GM12878 (cell line): ENCODE measurements around the gene JAML. TPM values are rescaled to one million over a fixed set of nuclear protein-coding genes. Genes with fewer than 3 reads are reported as not detected.

Experiments
- ETV6 ChIP-seq, 2 experiments: fragments of 450-650 bp in 1 of 2; IDR thresholded peaks in 1 of 2; conservative IDR thresholded peaks in 1 of 2; 2 replicates each; pipeline ENCODE4 v1.6.1; 2014; ENCODE audit warnings: antibody characterized with exemption in 1 of 2, borderline replicate concordance in 1 of 2, low read depth in 1 of 2, mild to moderate bottlenecking in 1 of 2, moderate library complexity in 1 of 2
- FOXK2 ChIP-seq: fragments of 450-650 bp; IDR thresholded peaks from 2 replicates; pipeline ENCODE4 v1.6.1; 2017; ENCODE audit warnings: mild to moderate bottlenecking, moderate library complexity
- IRF4 ChIP-seq: IDR thresholded peaks from 2 replicates; pipeline ENCODE4 v1.6.1; 2011; ENCODE audit warnings: low read depth, low read length
- MTA2 ChIP-seq: fragments of 450-650 bp; IDR thresholded peaks from 2 replicates; pipeline ENCODE4 v1.6.1; 2016; ENCODE audit warnings: low read depth, mild to moderate bottlenecking, moderate library complexity
- NFIC ChIP-seq: IDR thresholded peaks from 2 replicates; pipeline ENCODE4 v1.6.1; 2012; ENCODE audit warnings: low read depth, mild to moderate bottlenecking, inconsistent platforms, low read length, moderate library complexity
- NR2C2 ChIP-seq: IDR thresholded peaks from 2 replicates; pipeline ENCODE4 v1.6.1; 2011; ENCODE audit warnings: borderline replicate concordance, low read depth; ENCODE audit not compliant: control insufficient read depth, insufficient read length
- RAD21 ChIP-seq: IDR thresholded peaks from 2 replicates; pipeline ENCODE4 v1.6.1; 2011; ENCODE audit warnings: mild to moderate bottlenecking, low read depth, low read length, moderate library complexity; ENCODE audit not compliant: insufficient read depth
- RCOR1 ChIP-seq: conservative IDR thresholded peaks from 2 replicates; pipeline ENCODE4 v1.6.1; 2012; ENCODE audit warnings: low read depth, low read length, improper control_type of control experiment
- RELA ChIP-seq: fragments of 450-650 bp; IDR thresholded peaks from 2 replicates; pipeline ENCODE4 v1.8.0; 2014; ENCODE audit warnings: borderline replicate concordance; ENCODE audit not compliant: partially characterized antibody
- SIN3A ChIP-seq: IDR thresholded peaks from 2 replicates; pipeline ENCODE4 v1.6.1; 2012; ENCODE audit warnings: low read depth, low read length, improper control_type of control experiment
- SREBF1 ChIP-seq: IDR thresholded peaks from 2 replicates; pipeline ENCODE4 v1.6.1; 2012; ENCODE audit warnings: mild to moderate bottlenecking, low read length
- SRF ChIP-seq, 2 experiments: IDR thresholded peaks; 2 replicates each; pipeline ENCODE4 v1.6.1; 2011; ENCODE audit warnings: low read depth in 2 of 2, low read length in 2 of 2, mild to moderate bottlenecking in 1 of 2, moderate library complexity in 1 of 2
- SUPT20H ChIP-seq: IDR thresholded peaks from 2 replicates; pipeline ENCODE4 v1.6.1; 2011; ENCODE audit warnings: low read depth, mild to moderate bottlenecking, low read length, moderate library complexity, borderline replicate concordance; ENCODE audit not compliant: control insufficient read depth
- WRNIP1 ChIP-seq: IDR thresholded peaks from 2 replicates; pipeline ENCODE4 v1.6.1; 2011; ENCODE audit warnings: low read depth, low read length, improper control_type of control experiment, borderline replicate concordance
- ZNF207 ChIP-seq: fragments of 450-650 bp; IDR thresholded peaks from 2 replicates; pipeline ENCODE4 v1.6.1; 2014; ENCODE audit warnings: antibody characterized with exemption, mild to moderate bottlenecking, borderline replicate concordance
- ZZZ3 ChIP-seq: IDR thresholded peaks from 2 replicates; pipeline ENCODE4 v1.6.1; 2011; ENCODE audit warnings: low read depth; ENCODE audit not compliant: control insufficient read depth, insufficient read length
- polyA plus RNA-seq, 11 experiments: library from polyadenylated mRNA; depleted of rRNA in 4 of 11; unstranded in 6 of 11; stranded (reverse) in 5 of 11; fragments of >200 nt; fragmentation: Nextera tagmentation in 4 of 11; fragmentation: Illumina TruSeq in 1 of 11; extraction: Ambion mirVana in 4 of 11; extraction: Trizol in 1 of 11; gene quantifications; 1 replicate in 1 of 11; 2 replicates in 10 of 11; pipeline versions ENCODE4 v1.2.1 to v1.2.3, GENCODE V29; 2011 to 2016; ENCODE audit warnings: inconsistent platforms in 2 of 11, missing spikeins in 2 of 11, low read depth in 1 of 11
- total RNA-seq, 4 experiments: library from RNA; depleted of rRNA in 3 of 4; stranded (reverse); fragments of >200 nt in 3 of 4; fragmentation: Illumina TruSeq in 1 of 4; extraction: Trizol in 1 of 4; gene quantifications; 2 replicates each; pipeline versions ENCODE4 v1.2.1 to v1.2.3, GENCODE V29; 2013 to 2021
- TF ChIP-seq, protein P1 (sequence below): fragments of 450-650 bp; IDR thresholded peaks from 2 replicates; pipeline ENCODE4 v1.6.1; 2018; ENCODE audit warnings: mild to moderate bottlenecking, low read depth, moderate library complexity; ENCODE audit not compliant: partially characterized antibody
- TF ChIP-seq, protein P2 (sequence below): fragments of 150-350 bp; IDR thresholded peaks from 2 replicates; pipeline ENCODE4 v1.6.1; 2014; ENCODE audit warnings: mild to moderate bottlenecking, low read depth, low read length
- TF ChIP-seq, protein P3 (sequence below): fragments of 150-350 bp; IDR thresholded peaks from 2 replicates; pipeline ENCODE4 v1.6.1; 2016; ENCODE audit warnings: low read depth, low read length
- TF ChIP-seq, protein P4 (sequence below), 3 experiments: IDR thresholded peaks in 2 of 3; conservative IDR thresholded peaks in 1 of 3; 2 replicates each; pipeline ENCODE4 v1.5.1; 2011; ENCODE audit warnings: low read depth in 3 of 3, low read length in 3 of 3, mild to moderate bottlenecking in 3 of 3, control low read depth in 2 of 3, moderate library complexity in 2 of 3, inconsistent platforms in 1 of 3, mixed read lengths in 1 of 3; ENCODE audit not compliant: control insufficient read depth in 2 of 3, insufficient read depth in 1 of 3; ENCODE audit errors: extremely low read depth in 1 of 3

Gene JAML
- total and polyA plus RNA-seq, 10 of the 15 experiments (the other 5 are each of a cell fraction or from before 2014, with no cell fraction given), result 0.60 to 8.1 (median 3.5) TPM

DNA sequence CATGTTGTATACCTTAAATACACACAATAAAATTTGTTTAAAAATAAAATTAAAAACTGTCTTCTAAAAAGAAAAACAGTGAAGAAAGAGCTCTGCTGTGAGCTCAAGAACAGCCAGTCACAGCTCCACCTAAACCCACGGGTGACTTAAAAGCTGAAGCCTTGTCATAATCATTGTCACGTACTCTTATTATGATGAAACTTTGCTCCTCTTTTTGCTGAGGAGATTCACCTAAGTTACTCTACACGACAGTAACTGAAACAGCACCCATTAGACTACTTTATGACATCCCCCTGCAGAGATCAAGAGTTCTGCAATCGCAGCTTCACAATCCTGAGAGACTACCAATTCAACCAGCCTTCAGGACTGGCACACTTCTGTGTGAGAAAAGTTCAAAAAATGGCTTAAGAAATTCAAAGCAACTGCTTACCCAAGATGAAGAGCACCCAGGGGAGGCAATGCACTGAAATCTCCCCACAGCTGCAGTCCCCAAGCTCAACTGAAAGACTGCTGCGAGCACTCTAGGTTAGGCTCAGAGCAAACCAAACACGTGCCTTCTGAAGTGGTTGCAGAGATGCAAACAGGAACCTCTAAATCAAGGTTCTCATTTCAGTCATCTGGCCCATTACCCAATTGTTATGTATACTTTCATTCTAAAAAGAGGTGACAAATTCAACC is at the start of gene JAML (continued):
- TF ChIP-seq SIN3A, result no peak
- TF ChIP-seq MTA2, result peak; percentile 67; the same call in 1 of the 2 replicates
- TF ChIP-seq, protein P1, sequence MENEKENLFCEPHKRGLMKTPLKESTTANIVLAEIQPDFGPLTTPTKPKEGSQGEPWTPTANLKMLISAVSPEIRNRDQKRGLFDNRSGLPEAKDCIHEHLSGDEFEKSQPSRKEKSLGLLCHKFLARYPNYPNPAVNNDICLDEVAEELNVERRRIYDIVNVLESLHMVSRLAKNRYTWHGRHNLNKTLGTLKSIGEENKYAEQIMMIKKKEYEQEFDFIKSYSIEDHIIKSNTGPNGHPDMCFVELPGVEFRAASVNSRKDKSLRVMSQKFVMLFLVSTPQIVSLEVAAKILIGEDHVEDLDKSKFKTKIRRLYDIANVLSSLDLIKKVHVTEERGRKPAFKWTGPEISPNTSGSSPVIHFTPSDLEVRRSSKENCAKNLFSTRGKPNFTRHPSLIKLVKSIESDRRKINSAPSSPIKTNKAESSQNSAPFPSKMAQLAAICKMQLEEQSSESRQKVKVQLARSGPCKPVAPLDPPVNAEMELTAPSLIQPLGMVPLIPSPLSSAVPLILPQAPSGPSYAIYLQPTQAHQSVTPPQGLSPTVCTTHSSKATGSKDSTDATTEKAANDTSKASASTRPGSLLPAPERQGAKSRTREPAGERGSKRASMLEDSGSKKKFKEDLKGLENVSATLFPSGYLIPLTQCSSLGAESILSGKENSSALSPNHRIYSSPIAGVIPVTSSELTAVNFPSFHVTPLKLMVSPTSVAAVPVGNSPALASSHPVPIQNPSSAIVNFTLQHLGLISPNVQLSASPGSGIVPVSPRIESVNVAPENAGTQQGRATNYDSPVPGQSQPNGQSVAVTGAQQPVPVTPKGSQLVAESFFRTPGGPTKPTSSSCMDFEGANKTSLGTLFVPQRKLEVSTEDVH, result no peak
- TF ChIP-seq, protein P2, sequence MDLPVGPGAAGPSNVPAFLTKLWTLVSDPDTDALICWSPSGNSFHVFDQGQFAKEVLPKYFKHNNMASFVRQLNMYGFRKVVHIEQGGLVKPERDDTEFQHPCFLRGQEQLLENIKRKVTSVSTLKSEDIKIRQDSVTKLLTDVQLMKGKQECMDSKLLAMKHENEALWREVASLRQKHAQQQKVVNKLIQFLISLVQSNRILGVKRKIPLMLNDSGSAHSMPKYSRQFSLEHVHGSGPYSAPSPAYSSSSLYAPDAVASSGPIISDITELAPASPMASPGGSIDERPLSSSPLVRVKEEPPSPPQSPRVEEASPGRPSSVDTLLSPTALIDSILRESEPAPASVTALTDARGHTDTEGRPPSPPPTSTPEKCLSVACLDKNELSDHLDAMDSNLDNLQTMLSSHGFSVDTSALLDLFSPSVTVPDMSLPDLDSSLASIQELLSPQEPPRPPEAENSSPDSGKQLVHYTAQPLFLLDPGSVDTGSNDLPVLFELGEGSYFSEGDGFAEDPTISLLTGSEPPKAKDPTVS, result no peak
- no peak for TF ChIP-seq RAD21
- no peak; the same call in 1 of the 2 replicates for TF ChIP-seq NFIC
- TF ChIP-seq, protein P3, sequence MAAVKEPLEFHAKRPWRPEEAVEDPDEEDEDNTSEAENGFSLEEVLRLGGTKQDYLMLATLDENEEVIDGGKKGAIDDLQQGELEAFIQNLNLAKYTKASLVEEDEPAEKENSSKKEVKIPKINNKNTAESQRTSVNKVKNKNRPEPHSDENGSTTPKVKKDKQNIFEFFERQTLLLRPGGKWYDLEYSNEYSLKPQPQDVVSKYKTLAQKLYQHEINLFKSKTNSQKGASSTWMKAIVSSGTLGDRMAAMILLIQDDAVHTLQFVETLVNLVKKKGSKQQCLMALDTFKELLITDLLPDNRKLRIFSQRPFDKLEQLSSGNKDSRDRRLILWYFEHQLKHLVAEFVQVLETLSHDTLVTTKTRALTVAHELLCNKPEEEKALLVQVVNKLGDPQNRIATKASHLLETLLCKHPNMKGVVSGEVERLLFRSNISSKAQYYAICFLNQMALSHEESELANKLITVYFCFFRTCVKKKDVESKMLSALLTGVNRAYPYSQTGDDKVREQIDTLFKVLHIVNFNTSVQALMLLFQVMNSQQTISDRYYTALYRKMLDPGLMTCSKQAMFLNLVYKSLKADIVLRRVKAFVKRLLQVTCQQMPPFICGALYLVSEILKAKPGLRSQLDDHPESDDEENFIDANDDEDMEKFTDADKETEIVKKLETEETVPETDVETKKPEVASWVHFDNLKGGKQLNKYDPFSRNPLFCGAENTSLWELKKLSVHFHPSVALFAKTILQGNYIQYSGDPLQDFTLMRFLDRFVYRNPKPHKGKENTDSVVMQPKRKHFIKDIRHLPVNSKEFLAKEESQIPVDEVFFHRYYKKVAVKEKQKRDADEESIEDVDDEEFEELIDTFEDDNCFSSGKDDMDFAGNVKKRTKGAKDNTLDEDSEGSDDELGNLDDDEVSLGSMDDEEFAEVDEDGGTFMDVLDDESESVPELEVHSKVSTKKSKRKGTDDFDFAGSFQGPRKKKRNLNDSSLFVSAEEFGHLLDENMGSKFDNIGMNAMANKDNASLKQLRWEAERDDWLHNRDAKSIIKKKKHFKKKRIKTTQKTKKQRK, result no peak
- TF ChIP-seq SREBF1, result no peak
- no peak for TF ChIP-seq NR2C2
- TF ChIP-seq IRF4, result no peak
- no peak for TF ChIP-seq RELA
- TF ChIP-seq RCOR1, result no peak
- TF ChIP-seq, protein P4, sequence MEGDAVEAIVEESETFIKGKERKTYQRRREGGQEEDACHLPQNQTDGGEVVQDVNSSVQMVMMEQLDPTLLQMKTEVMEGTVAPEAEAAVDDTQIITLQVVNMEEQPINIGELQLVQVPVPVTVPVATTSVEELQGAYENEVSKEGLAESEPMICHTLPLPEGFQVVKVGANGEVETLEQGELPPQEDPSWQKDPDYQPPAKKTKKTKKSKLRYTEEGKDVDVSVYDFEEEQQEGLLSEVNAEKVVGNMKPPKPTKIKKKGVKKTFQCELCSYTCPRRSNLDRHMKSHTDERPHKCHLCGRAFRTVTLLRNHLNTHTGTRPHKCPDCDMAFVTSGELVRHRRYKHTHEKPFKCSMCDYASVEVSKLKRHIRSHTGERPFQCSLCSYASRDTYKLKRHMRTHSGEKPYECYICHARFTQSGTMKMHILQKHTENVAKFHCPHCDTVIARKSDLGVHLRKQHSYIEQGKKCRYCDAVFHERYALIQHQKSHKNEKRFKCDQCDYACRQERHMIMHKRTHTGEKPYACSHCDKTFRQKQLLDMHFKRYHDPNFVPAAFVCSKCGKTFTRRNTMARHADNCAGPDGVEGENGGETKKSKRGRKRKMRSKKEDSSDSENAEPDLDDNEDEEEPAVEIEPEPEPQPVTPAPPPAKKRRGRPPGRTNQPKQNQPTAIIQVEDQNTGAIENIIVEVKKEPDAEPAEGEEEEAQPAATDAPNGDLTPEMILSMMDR (IDR thresholded peaks at IDR 0.05 in 2 of 3, conservative IDR thresholded peaks at IDR 0.05 in 1 of 3; ENCODE audit: control insufficient read depth in 2 of 3, extremely low read depth in 1 of 3, insufficient read depth in 1 of 3, low read depth in 3 of 3, low read length in 3 of 3), result no peak
- TF ChIP-seq ZZZ3, result no peak
- TF ChIP-seq WRNIP1, result no peak
- no peak for TF ChIP-seq ZNF207
- no peak for TF ChIP-seq FOXK2
- peak in 1 of 2 experiments; percentile 47; a peak in 2 of 4 replicates for TF ChIP-seq ETV6 (conservative IDR thresholded peaks at IDR 0.05 in 1 of 2, IDR thresholded peaks at IDR 0.05 in 1 of 2; ENCODE audit: borderline replicate concordance in 1 of 2, low read depth in 1 of 2)
- no peak for TF ChIP-seq SUPT20H
- no peak for TF ChIP-seq SRF (IDR thresholded peaks at IDR 0.05; ENCODE audit: low read depth in 2 of 2, low read length in 2 of 2)
